HG03520 (cell line): ENCODE measurements around the gene CNPY4.
A peak's percentile ranks its signal among the peaks of the same experiment; 100 is the strongest.

ENCODE experiments used
- ATAC-seq: cut with Tn5 transposase; IDR thresholded peaks from one replicate; pipeline ENCODE4 v1.9.1; 2021; ENCODE audit warnings: mild to moderate bottlenecking, moderate library complexity; ENCODE audit not compliant: unreplicated experiment

The CNPY4 gene

GRCh38 chr7:100091411-100092181 lies 27.8 kb upstream of the CNPY4 start:
- no peak for ATAC-seq

DNA sequence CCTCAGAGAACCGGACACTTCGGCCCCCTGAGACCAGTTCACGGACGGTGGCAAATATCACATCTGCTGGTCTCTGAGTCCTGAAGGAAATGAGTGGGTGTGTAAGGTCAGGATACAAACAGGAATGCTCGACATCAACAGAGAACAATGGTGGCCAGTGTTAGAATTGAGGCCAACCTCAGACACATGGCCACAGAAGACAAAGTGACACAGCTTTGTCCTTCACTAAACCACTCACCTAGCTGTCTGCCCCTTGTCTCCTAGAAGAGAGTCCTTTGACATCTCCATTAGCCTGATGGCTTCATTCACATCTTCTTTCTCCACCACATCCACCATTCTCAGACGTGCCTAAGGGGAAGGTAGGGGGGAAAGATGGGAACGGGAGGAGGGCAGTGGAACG lies 26.4 kb upstream of the CNPY4 start:
- ATAC-seq = no peak

GRCh38 chr7:100093498-100093897 lies 25.9 kb upstream of the CNPY4 start:
- no peak for ATAC-seq

DNA sequence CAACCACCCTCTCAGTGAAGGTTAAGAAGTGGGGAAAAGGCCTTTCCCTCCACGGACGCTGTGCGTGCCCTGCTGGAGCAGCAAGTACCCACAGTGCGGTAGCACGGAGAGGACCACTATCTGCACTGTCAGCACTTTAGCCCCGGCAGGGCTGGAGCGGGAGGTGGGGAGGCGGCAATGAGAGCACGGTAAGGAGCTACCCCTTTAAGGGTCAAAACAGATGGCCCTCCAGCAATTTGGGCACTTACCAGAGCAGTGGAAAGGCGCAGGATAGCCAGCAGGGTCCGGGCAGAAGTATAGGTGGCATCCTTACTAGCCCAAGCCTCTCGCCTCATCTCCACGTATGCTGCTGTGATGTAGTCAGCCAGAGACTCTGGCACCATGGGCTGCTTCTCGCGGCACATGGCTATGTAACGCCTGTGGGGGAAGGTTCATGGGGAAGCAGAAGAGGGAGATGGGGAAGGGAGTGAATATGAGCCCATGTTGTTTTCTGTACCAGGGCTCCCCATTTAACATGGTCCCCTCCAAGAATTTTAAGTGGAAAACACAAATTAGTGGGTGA lies 25.4 kb upstream of the CNPY4 start:
- ATAC-seq = no peak

DNA sequence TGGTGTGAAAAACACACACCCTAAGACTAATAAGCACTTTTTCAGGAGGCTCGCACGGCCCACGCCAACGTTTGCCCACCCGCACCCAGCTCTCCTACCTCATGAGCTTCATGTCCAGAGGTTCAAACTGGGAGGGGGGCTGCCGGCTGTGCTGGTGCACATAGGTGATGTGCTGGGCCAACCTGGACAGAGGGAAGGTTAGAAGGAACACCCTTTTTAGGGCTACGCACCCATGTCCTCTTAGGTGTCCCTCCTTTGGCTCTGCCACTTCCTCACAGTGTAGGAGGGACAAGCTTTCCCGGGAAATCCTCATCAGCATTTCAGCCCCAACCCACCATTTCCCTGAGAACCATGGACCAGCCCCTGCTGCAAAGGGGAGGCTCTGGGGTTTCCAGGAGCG lies 24.1 kb upstream of the CNPY4 start:
- ATAC-seq = no peak

- no peak for ATAC-seq
Measured at GRCh38 chr7:100095704-100096103, 23.7 kb upstream of the CNPY4 start.

- no peak for ATAC-seq
Measured at GRCh38 chr7:100098913-100099312, 20.5 kb upstream of the CNPY4 start.

GRCh38 chr7:100099452-100099851 lies 20.0 kb upstream of the CNPY4 start:
- no peak for ATAC-seq

DNA sequence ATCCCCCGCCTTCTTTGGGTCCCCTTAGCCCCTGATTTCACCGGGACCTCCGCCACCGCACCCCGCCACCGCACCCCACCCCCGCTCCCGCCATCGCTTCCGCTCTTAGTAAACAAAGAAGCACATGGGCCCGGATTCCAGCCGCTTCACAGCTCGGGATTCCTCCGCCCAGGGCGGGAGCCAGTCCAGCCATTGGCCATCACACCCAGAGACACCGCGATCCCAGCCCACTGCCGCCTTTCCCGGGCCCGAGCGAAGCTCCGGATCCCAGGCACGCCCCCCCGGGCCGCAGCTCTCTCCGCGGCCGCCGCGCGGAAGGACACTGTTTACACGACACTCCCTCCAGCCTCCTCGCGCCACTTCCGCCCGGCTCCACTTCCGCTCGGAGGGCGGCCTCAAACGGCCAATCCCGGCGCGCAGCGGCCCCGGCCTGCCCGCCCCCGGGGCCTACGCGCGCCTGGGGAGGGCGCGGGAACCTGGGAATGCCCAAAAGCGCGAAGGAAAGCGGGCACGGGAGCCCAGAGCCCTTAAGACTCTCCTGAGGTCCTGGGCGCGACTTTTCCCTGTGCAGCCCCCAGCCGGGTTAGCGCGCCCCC lies 18.9 kb upstream of the CNPY4 start:
- ATAC-seq = peak; percentile 59

- ATAC-seq = peak; percentile 75
Measured at GRCh38 chr7:100101016-100101862, 18.2 kb upstream of the CNPY4 start, which contains the start of the genes AP4M1 and MCM7. AP4M1 (plus strand) TSS chr7:100101643; CDS start chr7:100101715, 72 bp downstream. MCM7 (minus strand) TSS chr7:100101397; CDS start chr7:100101294, 103 bp downstream.

- ATAC-seq = no peak
Measured at GRCh38 chr7:100102950-100103840, 16.2 kb upstream of the CNPY4 start.

DNA sequence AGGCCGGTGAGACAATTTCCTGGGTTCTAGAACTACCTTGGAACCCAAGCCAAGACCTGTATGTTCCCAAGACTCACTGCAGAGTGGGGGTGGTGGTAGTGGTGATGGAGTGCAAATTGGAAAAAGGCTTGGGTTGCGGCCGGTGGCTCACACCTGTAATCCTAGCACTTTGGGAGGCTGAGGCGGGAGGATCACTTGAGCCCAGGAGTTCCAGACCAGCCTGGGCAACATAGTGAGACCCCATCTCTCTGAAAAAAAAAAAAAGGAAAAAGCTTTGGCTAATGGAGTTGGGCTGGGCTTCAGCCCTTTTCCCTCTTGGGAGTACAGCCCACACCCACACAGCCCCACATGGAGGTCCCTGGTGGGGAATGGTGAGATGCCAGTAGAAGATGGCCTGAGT lies 13.9 kb upstream of the CNPY4 start:
- ATAC-seq = no peak

DNA sequence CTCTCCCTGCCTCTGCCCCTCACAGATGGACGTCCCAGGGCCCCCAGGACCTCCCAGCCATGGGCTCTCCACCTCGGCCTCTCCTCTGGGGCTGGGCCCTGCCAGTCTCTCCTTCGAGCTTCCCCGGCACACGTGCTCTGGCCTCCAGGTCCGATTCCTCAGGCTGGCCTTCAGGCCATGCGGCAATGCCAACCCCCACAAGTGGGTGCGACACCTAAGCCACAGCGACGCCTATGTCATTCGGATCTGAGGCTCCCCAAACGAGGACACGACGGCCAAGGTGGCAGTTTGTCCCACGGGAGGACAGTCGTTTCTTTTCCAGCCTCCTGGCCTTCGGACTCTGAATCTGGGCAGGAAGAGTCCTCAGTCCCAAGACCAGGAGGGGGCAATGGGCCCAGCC lies 12.8 kb upstream of the CNPY4 start:
- no peak for ATAC-seq

DNA sequence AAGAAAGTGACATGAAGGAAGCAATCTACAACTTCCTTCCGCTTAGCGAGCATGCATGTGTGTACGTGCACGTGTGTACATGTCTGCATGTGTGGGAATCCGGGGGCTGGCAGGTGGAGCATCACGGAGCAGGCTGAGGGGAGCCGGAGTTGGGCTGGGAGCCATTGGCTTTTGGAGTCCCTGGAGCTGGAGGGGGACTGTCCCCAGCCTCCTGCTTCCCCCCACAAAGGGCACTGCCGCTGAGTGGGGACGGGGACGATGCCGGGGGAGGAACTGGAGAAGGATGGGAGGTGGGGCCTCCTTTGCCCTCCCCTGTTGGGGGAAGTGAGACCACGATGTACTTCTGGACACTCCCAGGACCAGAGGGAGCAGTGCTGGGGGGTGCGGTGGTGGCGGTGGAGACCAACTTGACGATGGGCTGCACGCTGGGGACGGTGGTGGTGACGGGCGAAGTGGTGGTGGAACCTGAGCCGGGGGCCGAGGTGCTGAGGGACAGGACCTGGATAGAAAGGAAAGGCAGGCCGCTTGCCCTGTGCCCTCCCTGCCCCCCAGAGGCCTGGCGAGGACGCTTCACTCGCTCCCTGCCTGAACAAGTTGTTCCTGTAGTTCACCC lies 12.2 kb upstream of the CNPY4 start:
- ATAC-seq = no peak

DNA sequence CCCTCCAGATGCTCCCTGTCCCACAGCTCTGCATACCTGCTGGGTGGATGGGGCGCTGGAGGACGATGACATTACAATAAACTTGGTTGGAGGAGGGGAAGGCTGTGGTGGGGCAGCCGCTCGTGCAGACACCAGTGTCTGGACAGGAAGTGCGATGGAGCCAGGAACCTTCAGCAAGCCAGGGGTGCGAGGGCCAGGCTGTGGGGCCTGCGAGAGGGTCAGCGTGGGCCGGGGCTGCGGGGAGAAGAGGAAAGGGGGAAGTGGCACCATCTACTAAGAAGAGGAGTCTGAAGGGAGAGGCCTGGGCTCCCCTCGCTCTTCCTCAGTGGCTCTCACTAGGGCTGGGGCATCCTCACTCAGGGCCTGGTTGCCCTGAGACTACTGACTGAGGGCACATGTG lies 11.5 kb upstream of the CNPY4 start:
- no peak for ATAC-seq

DNA sequence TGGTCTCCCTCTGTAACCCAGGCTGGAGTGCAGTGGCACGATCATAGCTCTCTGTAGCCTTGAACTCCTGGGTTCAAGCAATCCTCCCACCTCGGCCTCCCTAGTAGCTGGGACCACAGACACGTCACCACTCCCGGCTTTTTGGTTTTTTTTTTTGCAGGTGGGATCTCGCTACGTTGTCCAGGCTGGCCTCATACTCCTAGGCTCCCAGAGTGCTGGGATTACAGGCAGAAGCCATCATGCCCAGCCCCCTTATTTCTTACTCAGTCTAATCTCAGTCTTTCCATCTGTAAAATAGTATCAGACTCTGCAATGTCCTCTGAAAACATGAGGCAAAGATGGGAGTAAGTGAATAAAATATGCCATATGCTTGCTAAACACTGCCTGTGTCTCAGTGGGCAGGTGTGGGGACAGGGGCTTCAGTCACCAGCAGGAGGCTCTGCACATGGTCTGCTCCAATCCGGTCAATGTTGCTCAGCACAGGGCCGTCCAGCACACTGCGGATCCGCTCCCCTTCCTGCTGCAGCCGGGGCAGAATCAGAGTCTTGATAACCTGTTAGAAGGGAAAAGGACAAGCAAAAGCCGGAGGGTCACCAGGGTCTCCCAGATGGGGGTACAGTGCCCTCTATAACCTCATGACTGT lies 9.8 kb upstream of the CNPY4 start:
- no peak for ATAC-seq

GRCh38 chr7:100111156-100111555 lies 8.3 kb upstream of the CNPY4 start:
- no peak for ATAC-seq

DNA sequence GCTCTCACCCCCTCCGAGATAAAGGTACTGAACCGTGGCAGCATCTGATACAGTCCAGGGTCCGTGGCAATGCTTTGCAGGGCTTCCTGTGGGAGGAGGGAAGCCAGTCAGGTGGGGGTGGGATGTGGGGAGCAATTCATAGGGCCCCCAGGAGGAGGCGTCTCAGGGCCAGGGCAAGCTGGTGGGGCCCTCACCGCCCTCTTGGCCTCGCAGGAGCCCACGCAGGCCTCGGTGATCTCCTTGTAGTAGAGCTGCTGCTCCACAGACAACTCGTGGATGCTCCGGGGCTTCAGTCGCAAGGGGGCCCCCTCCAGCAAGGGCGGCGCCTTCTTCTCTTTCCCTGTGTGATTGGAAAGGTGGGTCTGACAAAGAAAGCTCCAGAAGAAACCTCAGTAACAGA lies 7.5 kb upstream of the CNPY4 start:
- ATAC-seq = no peak

DNA sequence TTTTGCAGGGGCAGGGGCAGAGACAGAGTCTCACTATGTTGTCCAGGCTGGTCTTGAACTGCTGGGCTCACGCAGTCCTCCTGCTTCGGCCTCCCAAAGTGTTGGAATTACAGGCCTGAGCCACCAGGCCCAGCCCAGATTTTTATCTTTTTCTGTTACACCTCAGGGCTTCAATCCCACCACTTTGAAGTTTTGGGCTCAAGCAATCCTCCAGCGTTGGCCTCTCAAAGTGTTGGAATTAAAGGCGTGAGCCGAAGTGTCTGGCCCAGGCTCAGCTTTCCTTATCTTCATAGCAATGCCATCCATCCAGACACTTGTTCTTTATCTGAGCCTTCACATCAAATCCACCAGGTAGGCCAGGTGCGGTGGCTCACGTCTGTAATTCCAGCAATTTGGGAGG lies 4.4 kb upstream of the CNPY4 start:
- ATAC-seq = no peak
